ENCODE measurements around the gene DMD.
"Not testable (repeated sequence)": the region's sequence is repeated elsewhere in the genome, so short reads cannot be mapped to it uniquely, and the experiment has no call there.

Gene DMD

DNA sequence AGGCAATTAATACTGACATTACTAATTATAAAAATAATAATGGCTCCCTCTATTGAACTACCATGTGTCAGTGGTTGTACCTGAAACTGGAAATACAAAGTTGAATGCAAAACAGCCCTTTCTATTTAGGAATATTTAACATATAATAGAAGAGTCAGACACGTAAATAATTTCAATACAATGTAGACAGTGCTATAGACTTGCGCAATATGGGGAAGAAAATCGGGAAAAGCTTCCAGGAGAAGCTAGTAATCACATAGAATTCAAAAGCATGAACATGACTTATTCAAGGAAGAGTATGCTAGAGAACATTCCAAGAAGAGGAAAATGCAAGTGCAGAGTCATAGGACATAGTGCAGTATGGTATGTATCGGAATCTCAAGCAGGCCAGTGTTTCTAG lies 1730.7 kb downstream of the DMD start:
- no peak for DNase-seq

DNA sequence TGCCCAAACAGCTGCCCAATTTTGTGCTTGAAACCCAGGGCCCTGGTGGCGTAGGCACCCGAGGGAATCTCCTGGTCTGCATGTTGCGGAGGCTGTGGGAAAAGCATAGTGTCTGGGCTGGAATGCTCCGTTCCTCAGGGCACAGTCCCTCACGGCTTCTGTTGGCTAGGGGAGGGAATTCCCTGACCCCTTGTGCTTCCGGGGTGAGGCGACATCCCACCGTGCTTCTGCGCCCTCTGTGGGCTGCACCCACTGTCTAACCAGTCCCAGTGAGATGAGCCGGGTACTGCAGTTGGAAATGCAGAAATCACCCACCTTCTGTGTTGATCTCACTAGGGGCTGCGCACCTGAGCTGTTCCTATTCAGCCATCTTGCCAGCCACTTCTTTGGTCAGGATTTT lies 1740.1 kb downstream of the DMD start:
- DNase-seq: no peak

DNA sequence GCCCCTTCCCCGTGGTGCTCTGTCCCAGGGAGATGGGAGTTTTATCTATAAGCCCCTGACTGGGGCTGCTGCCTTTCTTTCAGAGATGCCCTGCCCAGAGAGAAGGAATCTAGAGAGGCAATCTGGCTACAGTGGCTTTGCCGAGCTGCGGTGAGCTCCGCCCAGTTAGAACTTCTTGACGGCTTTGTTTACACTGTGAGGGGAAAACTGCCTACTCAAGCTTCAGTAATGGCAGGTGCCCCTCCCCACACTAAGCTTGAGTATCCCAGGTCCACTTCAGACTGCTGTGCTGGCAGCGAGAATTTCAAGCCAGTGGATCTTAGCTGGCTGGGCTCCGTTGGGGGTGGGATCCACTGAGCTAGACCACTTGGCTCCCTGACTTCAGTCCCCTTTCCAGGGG lies 1740.6 kb downstream of the DMD start:
- not testable (repeated sequence) for DNase-seq

DNA sequence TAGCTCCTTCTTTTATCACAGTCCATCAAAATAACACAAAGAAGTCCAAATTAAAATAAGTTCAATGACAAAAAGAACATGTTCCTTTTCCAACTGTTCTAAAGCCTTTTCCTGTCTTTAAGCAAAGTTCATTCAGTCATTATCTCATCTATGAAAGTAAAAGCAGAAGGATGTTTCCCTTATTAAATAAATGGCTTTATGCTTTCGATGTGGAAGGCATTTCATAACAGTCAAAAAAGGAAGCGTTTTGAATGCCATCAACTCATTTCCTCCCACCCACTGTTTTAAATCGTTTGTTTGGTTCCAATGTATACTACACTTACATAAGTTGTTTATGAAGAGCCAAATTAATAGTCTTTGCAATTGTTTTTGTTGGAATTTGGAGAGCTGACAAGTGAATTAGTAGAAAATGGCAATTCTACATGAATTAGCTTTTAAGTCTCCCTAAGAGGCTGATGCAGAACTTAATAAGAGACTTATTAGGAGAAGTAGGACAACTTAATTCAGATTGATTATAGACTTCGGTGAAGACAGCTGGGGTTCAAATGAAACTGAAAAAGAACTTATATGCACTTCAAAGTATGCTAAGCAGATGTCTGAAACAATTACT lies 1746.9 kb downstream of the DMD start:
- no peak for DNase-seq

DNA sequence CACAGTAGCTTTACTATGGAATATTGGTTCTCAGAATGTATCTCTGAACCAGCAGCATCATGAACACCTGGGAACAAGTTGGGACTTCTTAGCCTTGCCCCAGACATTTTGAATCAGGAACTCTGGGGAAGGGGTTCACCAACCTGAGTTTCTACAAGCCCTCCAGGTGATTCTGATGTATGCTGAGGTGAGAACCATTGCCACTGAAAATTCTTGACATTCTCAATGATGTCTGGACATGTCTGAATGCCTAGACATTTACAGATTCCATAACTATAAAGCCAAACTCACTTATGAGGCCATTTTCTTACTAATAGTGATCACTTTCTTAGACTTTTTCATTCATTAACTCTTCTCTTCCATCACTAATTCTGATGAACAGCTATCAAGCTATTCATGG lies 1750.1 kb downstream of the DMD start:
- DNase-seq: no peak

DNA sequence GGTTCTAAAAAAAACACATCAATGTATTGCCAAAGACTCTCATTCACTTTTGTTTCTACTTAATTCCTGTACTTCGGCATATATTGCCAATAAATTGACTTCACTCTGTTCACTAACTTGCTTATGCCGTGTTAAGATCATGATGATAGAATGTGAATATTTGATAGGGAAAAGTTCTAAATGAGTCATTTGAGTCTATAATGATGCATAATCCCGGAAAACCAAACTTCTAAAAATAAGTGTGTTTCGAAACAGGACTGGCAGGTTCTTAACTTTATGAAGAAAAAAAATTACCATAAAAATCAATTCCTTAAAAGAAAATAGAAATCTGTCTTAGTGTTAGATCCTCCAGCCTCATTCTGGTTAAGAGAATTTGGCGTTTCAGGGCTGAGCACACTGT lies 1752.0 kb downstream of the DMD start:
- DNase-seq: no peak

DNA sequence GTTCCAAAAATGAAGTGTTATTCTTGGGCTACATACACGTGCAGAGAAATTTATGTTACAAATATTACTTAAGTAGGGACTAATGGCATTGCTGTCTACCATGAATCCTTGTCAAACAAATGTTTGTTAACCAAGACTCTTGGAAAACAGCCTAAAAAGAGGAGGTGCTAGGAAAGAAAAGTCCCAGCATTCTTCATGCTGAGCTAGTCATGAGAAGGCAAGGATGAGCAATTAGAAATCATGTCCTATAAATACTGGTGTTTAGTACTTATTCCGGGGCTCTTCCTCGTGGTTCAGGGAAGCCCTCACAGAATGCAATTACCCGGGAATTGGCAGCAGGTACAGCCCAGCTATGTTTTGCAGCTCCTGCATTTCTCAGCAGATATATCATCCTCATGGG lies 1761.4 kb downstream of the DMD start:
- DNase-seq: no peak

DNA sequence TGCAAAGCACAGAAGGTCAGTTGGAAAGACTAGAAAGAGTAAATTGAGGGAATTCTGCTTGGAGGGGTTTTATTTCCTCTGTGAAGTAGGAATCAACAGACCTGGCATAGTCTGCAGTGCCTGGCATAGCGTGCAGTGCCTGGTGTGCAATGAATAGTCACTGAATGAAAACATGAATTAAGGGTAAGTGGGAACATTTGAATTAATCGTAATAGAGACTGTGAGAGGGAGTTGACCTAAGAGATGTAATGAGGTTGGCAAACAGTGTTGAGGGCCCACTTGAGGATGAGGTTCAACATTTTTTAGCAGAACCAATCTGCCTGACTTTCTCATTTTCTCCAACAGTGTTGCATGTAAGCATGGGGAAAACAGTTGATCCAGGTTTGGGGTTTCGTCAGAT lies 1762.3 kb downstream of the DMD start:
- DNase-seq: no peak

DNA sequence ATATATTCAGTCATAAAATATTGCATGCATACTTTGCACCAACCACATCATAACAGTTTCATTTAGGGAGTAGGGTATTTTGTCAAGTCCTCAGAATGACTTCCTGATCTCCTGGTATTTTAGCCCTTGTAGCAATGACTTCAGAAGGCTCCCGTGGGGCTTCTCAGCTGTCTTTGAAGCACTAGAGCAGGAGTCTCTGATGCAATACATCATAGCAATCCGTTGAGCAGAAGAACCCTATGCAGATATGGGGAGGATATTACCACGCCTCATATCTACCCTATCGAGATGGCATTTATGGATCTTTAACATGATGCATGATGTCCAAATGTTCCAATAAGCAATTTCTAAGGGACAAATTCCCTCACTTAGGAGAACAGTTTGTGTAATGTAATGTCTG lies 1765.8 kb downstream of the DMD start:
- no peak for DNase-seq

DNA sequence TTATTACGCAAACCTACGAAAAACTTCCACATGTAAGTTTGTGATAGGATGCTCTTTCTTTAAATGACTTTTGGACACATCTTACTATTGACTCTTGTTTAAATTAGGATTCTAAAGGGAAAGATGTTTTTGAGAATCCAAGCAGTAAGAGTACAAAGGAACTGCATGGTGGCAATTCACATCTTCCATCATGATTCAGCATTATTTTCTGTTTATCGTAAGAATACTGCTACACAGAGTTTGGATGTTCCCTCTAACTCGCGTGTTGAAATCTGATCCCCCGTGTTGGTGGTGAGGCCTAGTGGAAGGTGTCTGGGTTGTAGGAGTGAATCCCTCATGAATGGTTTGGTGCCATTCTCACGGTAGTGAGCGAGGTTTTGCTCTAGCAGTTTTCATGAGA lies 1767.7 kb downstream of the DMD start:
- DNase-seq: no peak

DNA sequence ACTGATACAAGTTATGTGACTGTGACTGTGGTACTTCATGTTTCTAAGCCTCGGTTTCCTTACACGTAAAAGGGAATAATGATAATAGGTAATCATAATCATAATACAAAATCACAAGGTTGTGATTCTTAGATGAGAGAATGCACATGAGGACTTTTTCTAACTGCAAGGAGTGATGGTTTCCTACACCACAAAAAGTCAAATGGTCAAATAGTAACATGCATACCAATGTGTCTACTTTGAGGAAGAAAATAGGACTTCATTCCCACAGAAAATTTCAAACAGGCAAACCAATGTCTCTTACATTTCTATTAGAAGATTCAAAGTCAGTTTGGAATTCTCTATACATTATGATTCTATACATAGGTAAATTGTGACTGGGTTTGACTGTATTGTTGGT lies 1770.8 kb downstream of the DMD start:
- no peak for DNase-seq

DNA sequence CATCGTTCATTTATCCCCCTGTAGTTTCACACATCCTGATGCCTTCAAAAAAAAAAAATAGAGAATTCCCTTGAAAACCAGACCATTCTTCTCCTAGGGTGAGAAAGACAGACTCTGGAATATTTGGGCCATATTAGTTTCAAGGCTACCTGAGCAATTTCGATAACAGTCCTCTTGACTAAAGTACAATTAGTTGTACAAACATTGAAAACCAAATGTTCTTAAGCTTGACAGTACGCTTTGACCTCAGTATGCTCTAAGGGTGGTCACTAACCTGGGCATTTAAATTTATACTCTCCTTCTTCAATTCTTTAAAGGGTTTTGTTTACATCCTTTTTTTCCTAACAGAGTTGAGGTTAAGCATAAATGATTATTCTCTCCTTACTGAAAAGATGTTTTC lies 1774.9 kb downstream of the DMD start:
- DNase-seq: no peak

DNA sequence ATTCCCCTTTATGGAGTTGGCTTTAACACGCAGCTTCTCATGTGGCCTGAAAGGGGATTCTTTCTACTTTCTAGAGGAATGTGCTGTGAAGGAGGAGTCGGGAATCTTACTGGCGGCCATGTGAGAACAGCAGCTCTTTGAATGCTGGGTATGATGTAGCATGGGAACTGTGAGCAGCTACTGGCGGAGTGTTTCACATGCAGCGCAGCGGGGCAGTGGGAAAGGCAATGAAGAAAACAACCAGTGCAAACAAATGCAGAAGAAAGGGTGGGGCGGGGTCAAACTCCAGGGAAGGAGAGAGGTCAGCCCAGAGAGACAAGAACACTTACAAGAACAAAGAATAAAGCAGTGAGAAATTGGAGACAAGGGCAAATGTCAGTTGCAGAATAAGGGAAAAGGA lies 1775.8 kb downstream of the DMD start:
- DNase-seq: no peak

DNA sequence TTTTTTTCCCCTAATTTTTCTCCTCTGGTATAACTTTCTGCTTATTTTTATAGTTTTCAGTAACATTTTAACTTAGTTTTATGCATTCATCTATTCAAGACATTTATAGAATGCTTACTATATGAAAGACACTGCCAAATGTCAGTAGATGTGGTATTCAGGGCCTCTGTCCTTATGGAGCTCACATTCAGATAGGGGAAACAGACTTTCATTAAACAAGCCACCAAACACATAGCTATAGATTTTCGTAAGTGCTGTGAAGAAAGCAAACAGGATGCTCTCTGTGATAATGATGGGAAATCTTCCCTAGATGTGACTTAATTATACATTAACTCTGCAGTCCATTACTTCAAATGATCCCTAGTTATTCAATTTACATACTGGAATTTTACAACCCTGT lies 1777.5 kb downstream of the DMD start:
- no peak for DNase-seq

DNA sequence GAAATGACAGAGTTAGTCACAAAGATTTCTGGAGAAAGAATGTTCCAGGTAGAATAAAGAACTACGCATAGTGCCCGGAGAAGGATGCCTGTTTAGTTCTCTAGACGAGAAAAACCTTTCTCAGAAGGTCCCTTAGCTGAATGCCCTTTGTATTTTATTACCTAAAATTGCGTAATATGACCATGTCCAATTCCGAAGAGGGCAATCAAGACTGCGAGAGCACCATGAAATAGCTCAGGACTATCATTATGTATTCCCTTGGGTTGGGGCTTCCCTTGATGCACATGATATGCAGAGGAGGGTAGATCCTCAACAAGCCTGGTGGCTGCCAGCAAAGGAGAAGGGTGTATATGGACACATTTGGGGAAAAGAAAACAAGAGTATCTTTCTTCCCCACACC lies 1781.4 kb downstream of the DMD start:
- DNase-seq: no peak

DNA sequence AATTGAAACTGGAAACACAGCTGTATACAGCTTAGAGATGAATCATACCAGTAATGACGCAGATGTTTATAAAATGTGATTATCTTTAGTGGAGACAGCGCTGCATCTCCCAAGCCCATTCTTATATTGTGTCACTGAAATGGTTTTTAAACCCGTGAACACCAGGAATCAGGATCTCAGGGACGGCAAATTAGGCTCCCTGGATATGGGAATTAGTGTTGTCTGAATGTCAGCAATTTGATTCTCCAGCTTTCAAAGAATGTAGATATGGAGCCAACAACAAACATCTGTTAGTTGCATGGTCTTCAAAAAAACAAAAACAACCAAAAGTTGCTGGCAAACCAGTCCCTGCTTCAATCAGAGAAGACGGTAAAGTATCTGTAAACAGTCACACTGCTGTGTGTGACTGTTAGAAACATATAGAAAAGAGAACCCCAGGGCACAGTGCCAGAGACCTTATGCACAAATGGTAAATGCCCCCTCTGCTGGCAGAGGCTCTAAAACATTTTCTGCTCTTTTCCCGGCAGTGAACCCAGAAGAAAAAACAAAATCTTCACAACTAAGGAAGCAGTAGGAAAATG lies 1787.7 kb downstream of the DMD start:
- peak; percentile 26 for DNase-seq

DNA sequence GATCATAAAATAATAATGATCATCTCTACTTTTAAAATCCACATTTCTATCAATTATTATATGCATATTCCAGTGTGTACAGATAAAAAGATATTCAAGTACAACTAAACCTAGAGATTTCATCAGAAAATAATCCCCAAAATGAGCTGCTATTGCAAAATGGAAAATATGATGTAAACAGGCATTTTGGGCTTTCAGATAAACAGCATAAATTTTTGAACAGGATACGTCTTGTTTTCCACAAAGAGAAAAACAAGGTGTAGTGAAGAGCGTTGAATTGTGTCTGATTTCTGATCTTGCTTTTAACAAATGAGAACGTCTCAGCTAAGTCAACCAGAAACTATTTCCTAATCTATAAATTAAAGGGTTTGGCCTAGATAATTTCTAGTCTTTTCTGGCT lies 1789.9 kb downstream of the DMD start:
- no peak for DNase-seq

DNA sequence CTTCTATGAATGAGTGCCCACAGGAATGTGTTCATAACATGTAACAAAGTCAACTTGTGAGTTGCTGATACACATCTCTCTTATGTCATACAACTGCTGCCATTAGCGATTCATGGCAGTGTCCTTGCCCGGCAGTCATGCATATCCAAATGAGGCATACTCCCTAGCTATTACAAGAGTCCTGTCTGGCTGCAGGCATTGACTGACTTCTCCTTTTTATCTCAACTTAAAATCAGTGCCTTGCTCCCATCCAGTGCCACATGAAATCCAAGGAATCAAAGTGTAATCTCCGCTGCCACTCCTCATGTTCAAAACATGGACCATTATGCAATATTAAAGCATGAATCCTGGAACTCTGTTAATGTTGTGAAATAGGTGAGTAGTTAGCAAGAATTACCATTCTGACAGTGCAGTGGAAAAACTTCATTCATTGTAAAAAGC lies 1790.6 kb downstream of the DMD start:
- no peak for DNase-seq

DNA sequence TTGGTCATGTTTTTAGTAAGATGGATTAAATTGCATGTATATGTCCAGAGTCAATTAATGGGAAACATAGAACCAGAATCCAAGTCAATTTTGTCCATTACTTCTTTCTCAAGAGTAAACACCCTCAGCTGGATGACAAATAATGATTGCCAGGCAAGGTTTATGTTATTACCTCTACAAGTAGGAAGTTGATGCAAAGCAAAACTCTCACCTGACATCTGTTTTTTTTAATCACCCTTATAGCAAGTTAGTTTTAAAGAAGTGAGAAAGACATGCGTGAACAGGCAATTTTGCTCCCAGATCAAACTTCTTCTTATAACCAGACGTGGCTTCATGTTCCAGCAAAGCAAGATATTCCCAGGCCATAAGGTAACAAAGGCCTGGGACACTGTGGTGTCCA lies 1791.0 kb downstream of the DMD start:
- DNase-seq: no peak

DNA sequence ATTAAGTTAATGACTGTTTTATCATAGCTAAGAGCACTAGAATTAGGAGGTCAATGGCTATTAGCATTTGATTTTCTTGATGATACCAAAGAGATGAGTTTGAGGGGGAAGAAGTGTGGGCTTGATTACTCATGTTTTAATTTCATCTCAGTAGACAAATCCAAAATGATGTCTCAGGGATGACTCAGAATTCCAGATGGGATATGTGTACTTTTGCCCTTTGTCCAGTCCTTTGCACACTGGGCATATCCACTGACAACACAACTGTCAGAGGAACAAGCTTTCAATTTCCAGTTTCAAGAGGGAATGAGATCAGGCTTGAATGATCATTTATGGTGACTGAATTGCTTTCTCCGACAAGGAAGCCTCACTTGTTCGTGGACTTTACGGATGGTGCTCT lies 1814.2 kb downstream of the DMD start:
- DNase-seq: no peak

DNA sequence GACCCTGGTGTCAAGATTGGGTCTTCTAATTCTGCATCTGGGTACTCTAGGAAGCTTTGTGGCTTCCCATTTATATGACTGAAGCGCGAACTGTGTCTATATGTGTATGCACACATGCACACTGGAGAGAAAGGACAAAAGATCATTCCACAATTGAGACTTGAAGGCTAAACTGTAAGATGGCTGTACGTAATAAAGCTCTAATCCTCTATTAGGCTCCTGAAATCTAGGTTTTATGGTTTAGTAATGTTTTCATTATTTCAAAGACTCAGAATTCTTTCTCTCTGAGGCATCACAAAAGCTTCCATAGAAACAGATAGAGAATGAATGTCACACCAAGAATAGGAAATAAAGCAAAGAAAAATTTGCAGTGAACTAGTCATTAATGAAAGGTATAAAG lies 1818.8 kb downstream of the DMD start:
- DNase-seq: no peak

DNA sequence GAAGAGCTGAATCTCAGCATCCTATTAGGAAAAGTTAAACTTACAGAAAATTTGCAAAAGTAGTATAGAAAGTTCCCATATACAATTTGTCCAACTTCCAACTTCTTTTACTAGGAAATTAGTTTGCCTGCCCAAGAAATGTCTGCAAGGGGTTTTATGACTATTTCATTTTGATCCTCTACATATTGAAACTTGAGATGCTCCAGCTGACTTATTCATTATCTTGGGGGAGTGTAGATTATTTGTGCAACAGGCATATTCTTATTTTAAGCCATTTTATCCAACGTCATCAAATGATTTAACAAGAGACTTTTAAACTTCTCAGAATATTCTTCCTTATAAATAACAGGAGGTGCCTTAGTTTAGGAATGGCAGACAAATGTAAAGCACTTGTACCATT lies 1822.4 kb downstream of the DMD start:
- no peak for DNase-seq

DNA sequence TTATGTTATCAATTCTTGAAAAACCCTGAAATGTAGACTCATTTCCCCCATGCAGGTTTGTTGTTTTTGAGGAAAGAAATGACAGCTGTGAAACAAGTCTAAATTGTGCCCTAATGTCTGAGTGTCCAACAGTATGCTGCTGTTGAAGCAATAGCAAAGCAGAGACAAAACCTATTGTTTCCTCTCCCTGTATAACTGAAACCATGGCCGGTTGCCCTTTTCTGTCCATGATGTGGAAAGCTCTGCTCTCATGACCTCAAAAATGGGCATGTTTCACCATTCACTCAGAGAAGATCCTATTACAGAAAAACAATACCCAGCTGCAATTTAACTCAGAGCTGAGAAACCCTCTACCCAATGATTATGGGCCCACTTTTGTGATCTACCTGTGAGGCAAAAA lies 1826.9 kb downstream of the DMD start:
- DNase-seq: no peak

DNA sequence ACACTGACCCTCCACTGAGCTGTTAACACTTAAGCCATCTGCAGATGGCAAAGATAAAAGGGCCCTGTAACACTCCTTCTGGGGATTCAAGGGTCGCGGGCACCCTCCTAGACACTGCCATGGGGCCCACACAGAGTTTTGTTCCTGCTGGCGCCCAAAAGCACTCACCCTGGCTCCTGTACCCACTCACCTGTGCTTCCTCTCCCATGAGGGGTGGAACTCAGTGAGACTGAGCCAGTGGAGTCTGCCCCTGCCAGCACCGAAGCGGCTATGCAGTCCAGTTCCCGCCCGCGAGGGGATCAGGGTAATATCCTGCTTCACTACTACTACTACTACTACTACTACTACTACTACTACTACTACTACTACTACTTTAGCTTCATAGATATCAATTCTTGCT lies 1827.4 kb downstream of the DMD start:
- DNase-seq: no peak

DNA sequence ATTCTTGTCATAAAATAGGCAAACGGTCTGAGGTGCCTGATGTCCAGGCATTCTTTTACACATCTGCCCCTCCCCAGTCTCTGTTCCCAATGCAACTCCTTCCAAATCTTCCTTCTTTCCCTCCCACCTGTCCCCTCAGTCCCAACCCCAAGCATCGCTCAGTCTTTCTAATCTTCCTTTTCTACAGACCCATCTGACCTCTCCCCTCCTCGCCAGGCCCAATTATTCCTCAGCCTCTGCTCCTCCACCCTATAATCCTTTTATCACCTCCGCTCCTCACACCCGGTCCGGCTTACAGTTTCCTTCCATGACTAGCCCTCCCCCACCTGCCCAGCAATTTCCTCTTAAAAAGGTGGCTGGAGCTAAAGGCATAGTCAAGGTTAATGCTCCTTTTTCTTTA lies 1832.4 kb downstream of the DMD start:
- DNase-seq: not testable (repeated sequence)

DNA sequence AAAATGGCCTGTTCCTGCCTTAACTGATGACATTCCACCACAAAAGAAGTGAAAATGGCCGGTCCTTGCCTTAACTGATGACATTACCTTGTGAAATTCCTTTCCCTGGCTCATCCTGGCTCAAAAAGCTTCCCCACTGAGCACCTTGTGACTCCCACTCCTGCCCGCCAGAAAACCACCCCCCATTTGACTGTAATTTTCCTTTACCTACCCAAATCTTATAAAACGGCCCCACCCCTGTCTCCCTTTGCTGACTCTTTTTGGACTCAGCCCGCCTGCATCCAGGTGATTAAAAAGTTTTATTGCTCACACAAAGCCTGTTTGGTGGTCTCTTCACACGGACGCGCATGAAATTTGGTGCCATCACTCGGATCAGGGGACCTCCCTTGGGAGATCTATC lies 1833.5 kb downstream of the DMD start:
- not testable (repeated sequence) for DNase-seq
